Activated CD4-positive, CD25-positive, alpha-beta regulatory T cell treated with anti-CD3 and anti-CD28 coated beads, Interleukin-2, amount 50 U/mL, for 16 hours (primary cell): ENCODE results near the gene SAFB2.
A peak's percentile ranks its signal among the peaks of the same experiment; 100 is the strongest.

Source experiments
- DNase-seq: peaks from one replicate; pipeline ENCODE4 v3.0.0-alpha.2; 2020; ENCODE audit warnings: low read depth, low spot score

The SAFB2 gene

DNA sequence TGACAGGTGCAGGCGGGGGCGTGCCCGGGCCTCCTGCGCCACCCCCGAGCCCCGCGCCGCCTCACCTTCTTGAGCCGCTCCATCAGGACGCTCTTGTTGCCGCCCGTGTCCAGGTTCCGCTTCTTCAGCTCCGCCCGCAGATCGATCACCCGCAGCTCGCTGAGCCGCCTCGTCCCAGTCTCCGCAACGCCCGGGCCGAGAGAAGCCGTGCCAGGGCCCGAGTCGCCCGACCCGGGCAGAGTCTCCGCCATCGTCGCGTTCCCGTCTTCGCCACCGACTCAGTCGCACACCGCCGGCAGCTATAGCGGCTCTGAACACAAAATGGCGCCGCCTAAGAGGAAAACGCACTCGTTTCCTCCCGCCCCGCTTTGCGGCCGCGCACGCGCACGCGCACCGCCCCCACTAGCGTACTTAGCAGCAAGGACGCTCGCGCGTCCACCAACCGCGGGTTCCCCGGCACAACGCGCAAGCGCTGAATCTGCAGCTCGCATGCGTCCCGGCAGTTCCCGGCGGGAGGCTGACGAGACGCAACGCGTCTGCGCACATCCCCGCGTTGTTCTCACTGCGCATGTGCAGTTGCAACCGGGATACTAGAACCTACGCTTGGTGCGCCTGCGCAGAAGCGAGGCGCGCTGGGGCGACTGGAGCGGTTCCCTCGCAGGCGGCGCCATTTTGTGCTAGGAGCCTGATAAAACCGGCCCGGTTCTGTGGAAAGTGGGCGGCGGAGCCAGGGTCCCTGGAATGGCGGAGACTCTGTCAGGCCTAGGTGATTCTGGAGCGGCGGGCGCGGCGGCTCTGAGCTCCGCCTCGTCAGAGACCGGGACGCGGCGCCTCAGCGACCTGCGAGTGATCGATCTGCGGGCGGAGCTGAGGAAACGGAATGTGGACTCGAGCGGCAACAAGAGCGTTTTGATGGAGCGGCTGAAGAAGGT lies at the start of gene SAFB2, which contains the start of gene SAFB:
SAFB2 (minus strand) TSS at position 312 of the 932 bp plus-strand sequence; CDS start at position 251, 61 bp downstream.
SAFB (plus strand) TSS at position 619 of the 932 bp plus-strand sequence; CDS start at position 742, 123 bp downstream.
- DNase-seq: peak; percentile 100

DNA sequence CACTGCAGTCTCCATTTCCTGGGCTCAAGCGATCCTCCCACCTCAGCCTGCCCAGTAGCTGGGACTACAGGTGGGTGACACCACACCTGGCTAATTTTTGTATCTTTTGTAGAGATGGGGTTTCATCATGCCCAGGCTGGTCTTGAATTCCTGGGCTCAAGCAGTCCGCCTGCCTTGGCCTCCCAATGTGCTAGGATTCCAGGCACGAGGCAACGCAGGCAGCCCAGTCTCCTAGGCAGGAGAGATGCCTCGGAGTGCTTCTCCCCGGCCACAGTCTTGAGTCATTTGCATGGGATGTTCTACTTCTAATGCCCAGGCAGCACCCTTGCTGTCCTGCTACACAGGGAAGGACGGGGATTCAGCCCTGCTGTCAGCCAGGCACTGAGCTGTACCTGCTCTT lies 49.0 kb upstream of the SAFB2 start:
- DNase-seq: no peak

DNA sequence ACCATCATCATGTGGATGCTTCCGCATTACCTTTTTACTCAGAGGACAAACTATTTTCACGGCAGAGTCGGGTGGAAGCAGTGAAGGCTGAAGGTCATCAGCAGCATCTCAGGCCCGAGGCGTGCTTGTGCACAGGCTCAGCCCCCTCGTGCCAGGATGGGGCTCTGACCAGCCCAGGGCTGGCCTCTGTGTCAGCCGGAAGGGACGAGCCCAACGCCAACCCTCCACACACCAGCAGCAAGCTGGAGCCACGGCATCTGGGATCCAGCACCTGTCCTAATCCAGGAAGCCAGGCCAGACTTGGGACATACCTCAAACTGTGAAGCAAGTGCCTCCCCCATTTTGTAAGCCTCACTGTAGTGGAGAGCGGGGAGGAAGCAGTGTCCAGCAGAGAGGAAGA lies 46.6 kb upstream of the SAFB2 start:
- no peak for DNase-seq

DNA sequence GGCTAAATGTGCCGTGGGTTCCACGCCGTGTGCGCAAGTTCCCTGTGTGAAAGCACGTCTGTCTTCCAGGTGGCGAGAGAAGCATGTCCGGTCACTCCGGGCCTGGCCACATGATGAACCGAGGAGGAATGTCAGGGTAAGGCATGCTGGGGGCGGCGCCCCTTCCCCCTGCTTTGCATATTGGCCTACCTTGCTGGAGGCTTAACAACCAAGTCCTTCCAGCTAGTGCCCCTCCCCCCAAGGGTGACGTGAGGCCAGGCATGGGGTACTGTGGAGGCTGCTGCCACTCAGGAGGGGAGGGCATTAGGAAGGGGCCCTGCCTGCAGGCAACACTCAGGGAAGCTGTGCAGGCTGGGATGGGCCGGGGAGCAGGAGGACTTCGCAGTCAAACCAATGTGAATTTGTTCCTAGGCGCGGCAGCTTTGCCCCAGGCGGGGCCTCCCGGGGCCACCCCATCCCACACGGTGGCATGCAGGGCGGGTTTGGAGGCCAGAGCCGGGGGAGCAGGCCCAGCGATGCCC lies 45.2 kb upstream of the SAFB2 start:
- no peak for DNase-seq

DNA sequence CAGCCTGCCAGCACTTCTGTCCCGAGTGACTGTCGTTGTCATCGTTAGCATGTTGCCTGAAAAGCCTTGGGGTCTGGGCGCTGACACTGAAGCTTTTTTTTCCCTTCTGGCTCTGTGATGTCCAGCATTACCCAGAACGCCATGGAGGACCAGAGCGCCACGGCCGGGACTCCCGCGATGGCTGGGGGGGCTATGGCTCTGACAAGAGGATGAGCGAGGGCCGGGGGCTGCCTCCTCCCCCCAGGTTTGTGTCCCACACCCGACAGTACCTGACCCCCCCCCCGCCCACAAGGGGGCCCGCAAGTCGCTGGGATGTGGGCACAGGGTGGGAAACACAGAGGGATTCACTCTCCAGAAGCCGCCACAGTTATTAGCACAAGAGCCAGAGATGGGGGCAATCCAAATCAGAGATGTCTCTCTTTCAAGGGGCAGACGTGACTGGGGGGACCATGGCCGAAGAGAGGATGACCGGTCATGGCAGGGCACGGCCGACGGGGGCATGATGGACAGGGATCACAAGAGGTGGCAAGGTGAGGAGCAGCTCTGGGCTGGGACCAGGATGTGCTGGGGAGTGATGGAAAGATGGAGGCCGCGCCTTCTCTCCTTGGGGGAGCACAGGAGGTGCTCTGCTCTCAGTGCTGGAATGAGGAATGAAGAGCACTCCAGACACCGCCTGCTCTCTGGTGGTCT lies 44.5 kb upstream of the SAFB2 start:
- no peak for DNase-seq

DNA sequence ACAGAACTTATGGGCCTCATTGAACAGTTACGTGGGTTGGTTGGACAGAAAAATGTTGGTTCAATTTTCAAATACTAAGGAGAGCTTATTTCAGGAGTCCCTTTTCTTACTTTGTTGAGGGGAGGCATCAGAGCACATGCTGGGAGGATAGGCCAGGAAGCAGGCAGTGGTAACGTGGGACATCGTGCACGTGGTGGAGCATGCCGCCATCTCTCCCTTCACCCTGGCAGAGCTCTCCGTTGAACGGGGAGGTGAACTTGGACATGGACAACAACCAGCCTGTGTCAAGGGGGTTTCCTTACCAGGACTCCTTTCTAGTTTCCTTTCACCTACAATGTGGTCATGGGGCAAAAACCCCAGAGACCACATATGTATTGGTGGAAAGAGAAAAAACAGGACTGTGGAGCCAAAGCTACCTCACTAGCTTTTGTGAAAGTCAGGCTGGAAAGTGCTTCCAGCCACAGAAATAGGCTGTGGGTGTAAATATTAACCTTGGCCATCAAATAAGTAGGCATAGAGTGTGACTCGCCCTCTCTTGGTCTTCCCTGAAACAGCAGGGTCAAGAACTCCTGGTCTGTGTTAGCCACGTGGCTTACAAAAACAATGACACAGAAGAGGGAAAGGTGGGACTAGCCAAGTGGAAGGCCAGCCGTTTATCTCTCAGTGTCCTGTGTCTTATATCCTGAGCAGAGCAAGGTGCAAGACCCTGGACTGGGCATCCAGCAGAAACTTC lies 43.4 kb upstream of the SAFB2 start:
- no peak for DNase-seq

DNA sequence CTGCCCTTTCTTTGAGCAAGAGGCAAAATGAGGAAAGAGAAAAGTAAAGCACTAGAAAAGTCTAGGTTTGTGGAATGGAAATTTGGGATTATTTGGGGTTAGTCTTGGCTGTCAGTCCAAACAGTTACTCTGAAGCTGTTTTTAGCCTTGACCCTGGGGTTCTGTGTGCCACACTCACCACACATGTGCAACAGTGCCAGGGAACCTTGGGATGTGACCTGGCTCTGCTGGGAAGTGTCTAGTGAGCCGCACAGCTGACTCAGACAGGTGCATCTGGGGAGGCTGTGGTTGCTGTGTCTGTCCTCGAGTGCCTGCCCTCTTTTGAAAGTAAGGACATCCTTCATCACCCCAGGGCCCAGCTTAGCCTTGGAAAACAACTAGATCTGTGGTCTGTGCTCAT lies 41.9 kb upstream of the SAFB2 start:
- no peak for DNase-seq

DNA sequence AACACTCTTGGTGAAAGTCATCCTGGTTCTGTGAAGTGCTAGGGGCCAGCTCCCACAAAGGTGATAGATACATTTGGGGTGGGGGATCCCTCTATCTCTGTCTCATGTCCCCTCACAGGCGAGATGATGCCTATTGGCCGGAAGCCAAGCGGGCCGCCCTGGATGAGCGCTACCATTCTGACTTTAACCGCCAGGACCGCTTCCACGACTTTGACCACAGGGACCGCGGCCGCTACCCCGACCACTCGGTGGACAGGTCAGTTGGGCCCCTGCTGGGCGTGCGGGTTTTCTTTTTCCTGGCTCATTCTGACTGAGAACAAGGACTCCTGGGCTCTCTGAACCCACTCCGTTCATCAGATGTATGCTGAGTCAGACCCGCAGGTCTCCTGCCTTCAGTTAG lies 41.3 kb upstream of the SAFB2 start:
- no peak for DNase-seq

DNA sequence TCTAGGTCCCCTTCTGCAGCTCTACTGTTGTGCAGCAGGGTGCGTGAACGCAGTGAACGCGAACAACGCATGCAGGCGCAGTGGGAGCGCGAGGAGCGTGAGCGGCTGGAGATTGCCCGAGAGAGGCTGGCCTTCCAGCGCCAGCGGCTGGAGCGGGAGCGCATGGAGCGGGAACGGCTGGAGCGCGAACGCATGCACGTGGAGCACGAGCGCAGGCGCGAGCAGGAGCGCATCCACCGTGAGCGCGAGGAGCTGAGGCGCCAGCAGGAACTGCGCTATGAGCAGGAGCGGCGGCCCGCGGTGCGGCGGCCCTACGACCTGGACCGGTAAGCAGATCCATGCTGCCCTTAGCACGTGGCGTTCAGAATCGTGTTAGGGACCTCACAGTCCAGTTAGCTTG lies 38.9 kb upstream of the SAFB2 start:
- no peak for DNase-seq

DNA sequence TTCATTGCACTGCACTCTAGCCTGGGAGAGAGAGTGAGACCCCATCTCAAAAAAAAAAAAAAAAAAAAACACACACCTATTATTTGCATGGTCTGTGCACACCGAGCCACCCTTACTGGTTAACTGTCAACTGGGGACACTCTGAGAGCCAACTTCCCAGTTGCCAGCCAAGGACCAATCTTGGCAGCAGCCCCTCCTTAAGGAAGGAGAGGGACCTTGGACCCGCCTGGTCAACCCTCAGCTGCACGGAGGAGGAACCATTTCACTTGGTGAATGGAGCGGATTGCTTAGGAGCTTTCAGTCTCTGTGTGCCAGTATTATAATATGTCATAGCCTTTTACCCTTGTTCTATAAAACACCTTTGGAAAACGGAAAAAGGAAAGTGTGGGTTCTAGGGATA lies 32.8 kb upstream of the SAFB2 start:
- DNase-seq: no peak

DNA sequence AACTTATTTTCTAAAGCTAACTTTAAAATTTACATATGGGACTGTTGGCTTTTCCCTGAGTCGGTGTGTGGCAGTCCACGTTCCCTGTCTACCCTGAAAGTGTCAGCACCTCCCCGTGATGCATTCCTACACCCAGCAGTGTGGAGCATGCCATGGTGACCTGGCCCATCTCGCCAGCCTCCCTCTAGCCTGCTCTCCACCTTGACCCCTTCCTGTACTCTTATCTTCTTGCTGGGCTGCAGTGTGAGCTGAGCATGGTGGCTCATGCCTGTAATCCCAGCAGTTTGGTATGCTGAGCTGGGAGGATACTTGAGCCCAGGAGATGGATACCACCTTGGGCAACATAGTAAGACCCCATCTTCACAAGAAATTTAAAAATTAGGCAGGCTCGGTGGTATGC lies 32.4 kb upstream of the SAFB2 start:
- no peak for DNase-seq

DNA sequence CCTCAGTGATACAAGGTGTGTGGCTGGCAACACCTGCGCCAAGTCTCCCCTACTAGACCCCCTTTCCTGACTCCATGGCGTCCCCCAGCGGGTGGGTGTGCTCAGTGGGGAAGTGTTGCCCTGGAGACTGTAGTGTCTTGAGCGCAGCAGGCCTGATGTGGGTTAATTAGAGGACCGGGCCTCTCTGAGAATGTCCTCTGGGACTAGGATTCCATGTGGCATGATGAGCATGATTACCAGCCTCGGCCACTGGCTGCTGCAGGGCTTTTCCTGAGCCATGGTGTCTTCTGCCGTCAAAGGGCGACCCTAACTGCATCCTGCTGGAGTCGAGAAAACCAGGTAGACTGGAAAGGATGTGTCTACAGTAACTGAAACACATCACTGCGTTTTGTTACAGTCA lies 29.7 kb upstream of the SAFB2 start:
- no peak for DNase-seq

DNA sequence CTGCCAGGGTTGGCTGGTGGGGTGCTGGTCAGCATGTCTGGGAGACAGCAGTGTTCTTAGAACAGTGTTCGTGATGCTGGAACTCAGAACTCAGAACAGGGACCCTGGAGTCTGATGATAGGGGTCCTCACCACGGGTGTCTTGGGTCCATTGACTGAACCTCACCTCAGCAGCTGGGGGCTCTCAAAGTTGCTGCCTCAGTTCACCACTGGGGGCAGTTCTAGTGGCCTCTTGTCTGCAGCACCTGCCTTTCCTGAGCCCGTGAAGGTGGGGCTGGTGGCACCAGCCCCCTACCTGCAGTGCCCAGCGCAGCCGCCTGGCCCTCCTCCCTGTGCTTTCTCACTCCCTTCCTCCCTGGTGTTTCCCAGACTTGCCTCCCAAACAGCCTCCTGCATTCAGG lies 28.8 kb upstream of the SAFB2 start:
- no peak for DNase-seq

DNA sequence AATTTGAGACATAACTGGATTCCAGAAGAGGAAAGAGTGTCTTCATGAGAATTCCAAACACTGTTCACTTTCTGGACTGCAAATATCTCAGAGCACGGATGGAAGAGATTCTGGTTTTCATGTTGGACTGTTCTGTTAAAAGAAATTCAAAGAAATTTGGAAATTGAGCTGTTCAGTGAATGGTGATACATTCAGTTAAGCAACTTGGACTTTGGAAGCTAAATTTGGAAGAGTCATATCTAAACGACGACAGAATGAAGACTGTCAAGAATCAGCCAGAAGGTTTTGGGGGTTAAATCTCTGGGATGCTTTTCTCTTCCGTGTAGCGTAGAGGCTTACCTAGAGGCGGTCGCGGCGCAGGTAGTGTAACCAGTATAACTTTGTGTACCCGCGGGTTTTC lies 25.9 kb upstream of the SAFB2 start:
- no peak for DNase-seq

DNA sequence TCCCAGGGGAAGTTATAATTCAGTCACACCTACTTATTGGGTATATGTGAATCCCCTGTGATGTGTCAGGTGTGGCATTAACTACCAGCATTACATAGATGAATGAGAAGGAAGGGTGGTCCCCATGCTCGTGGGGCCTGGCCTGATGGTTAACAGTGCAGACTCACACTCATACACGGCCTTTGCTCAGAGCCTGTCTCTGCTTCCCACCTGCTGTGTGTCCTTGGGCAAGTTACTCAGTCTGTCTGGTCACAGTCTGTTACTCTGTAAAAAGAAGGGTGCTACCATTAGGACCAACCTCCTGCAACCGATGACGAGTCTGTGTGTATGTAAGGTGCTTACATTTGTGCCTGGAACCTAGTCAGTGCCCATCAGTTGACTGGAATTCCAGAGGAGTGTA lies 24.1 kb upstream of the SAFB2 start:
- DNase-seq: no peak

DNA sequence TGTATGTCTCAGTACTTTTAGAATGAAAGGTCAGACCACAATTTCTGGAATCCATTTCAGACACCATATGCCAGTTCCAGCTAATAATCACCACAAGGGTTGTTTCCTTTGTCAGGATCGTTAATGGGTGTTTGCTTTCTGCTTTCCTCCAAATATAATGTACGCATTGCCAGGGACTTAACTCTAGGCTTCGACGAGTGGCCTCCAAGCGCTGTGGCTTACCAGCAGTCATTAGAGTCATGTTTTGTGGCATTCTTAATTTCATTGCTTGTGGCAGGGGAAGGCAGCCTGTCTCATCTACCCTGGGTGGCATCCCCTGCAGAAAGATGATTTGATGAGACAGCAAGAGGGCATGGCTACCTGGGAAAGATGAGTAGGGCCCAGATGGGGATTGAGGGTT lies 22.8 kb upstream of the SAFB2 start:
- DNase-seq: no peak

DNA sequence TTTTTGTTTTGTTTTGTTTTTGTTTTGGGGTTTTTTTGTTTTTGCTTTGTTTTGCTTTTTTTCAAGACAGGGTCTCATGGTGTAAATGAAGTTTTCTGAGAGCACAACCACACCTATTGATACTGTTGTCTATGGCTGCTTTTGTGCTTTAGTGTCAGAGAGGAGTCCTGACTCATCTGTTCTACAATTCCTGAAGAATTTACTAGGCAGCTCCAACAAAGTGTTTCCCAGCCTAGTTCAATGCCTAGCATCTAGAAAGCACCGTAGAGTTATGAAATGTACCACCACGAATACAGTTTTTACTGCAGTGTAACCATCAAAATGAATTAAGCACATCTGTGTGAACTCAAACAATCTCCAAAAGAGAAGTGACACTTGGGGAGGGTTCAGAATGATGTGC lies 21.5 kb upstream of the SAFB2 start:
- no peak for DNase-seq

DNA sequence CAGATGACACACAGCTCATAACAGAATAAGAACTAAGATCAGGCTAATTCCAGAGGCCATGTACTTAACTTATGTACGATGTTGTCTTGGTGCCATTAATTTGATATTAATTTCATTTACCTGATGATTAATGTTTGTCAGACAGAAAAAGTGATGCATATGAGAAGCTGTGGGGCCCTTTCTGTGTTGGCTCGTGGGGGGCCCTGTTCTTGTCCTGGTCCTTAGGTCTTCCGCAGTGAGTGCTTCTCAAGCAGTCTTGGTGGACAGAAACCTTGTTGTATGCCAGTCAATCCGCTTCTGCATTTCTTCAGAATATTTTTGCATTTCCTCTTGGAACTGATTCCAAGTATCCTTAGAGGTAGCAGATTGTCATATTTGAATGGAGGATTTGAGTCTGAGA lies 20.5 kb upstream of the SAFB2 start:
- DNase-seq: no peak

DNA sequence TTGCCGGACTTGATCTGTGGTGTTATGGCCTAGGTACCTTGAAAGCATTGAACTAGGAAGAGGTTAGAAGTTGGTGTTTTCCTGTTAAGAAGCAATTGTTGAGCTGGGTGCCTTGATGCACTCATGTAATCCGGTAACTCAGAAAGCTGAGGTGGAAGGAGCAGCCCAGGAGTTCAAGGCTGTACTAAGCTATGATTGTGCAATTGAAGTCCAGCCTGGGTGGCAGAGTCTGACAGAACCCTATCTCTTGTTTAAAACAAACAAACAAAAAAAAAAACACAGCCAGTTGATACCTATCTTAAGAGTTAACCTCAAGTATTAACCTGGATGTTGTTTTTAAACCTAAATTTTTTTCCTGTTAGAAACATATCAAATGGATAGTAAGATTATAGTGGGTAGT lies 19.6 kb upstream of the SAFB2 start:
- no peak for DNase-seq

DNA sequence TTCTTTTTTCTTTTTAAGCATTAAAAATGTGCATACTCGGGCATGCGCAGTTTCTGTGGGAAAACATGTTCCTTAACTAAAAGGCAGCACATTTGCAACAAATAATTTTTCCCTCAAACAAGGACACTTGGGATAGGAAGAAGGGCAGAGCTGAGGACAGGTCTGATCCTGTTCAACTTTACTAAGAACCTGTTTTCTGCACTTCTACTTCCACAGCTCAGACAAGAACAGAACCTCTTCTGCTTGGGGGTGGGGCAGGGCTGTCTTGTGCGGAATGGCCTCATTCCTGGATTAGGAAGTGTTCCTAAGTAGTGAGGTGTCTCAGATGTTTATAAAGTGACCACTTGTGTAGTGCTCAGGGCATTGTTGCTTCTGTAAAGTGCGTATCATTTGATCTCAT lies 18.6 kb upstream of the SAFB2 start:
- no peak for DNase-seq

DNA sequence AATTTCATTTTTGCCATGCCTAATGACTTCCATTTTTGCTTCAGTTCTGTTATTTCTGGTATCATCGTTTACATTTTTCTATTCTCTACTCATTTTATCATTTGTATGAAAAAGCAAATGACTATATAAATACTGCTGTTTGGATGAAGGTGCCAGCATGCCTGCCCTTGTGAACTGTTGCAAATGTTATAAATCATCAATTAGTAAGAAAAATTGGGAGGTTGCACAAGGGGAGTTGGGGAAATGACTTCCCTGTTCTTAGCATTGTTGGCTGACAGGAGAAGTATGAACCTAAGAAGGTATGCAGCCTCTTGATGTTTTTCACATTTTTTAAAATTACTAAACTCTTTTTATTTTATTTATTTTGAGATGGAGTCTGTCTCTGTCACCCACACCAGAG lies 15.4 kb upstream of the SAFB2 start:
- DNase-seq: no peak

DNA sequence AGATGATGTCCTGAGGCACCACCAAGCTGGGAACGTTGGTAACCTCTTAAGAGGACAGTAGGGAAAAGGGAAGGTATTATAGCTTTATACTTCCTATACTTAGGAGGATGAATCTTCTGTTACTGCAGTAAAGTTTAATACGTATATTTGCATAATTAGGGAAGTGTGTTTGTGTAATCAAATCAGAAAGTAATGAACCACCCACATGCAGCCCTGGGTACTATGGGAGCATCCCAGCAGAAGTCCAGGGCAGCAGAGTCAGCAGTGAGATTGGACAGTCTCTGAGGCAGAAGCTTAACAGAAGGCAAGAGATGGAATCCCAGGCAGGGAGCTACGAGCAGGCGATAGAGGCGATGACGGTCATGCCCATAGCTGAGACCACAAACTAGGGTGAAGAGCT lies 12.9 kb upstream of the SAFB2 start:
- DNase-seq: no peak
